ENCODE results near the gene DDX39B. TPM values are rescaled to one million over a fixed set of nuclear protein-coding genes. Genes with fewer than 3 reads are reported as not detected.

The DDX39B gene
- total RNA-seq, 1 donor from 2014 or later, result 134 TPM

GRCh38 chr6:31560697-31561058, 18.9 kb upstream of the DDX39B start:
- Histone ChIP-seq H3K4me1 (peaks cover 4 to 6% of the 10 kb centered on the region in 2 donors), H3K27ac (peak overlapping the region; percentile 54 to 66), H3K4me3 (no peak overlapping the region), H3K27me3 (no peaks in the 10 kb centered on the region), H3K9me3 (no peaks in the 10 kb centered on the region), H3K36me3 (peaks cover 17 to 33% of the 10 kb centered on the region in 2 donors)
- intact Hi-C loops (cut with DNase I), result no loop called here
- TF ChIP-seq CTCF (IDR thresholded peaks at IDR 0.05), result no peak
- no peak for DNase-seq (ENCODE audit: low spot score in 2 of 2)

GRCh38 chr6:31559958-31560696, 18.3 kb upstream of the DDX39B start:
- H3K9me3 ChIP-seq, result no peaks in the 10 kb centered on the region
- no peak for TF ChIP-seq CTCF (IDR thresholded peaks at IDR 0.05)
- peaks cover 4 to 6% of the 10 kb centered on the region in 2 donors for H3K4me1 ChIP-seq
- no peaks in the 10 kb centered on the region for H3K27me3 ChIP-seq
- H3K27ac ChIP-seq, result peak overlapping the region; percentile 54 to 66
- intact Hi-C loops (cut with DNase I), result no loop called here
- H3K36me3 ChIP-seq, result peaks cover 17 to 33% of the 10 kb centered on the region in 2 donors
- peak in 1 of 2 donors; percentile 78 for DNase-seq (ENCODE audit: low spot score in 2 of 2)
- no peak overlapping the region for H3K4me3 ChIP-seq

GRCh38 chr6:31559606-31559957, 17.8 kb upstream of the DDX39B start:
- Histone ChIP-seq H3K27ac (peak overlapping the region; percentile 54 to 66), H3K4me1 (peaks cover 4 to 6% of the 10 kb centered on the region in 2 donors), H3K4me3 (no peak overlapping the region), H3K36me3 (peaks cover 17 to 33% of the 10 kb centered on the region in 2 donors), H3K27me3 (no peaks in the 10 kb centered on the region), H3K9me3 (no peaks in the 10 kb centered on the region)
- DNase-seq (ENCODE audit: low spot score in 2 of 2), result no peak
- no peak for TF ChIP-seq CTCF (IDR thresholded peaks at IDR 0.05)
- intact Hi-C loops (cut with DNase I), result no loop called here

GRCh38 chr6:31558631-31559500, 17.1 kb upstream of the DDX39B start:
- Histone ChIP-seq H3K27me3 (no peaks in the 10 kb centered on the region), H3K9me3 (no peaks in the 10 kb centered on the region), H3K4me3 (no peak overlapping the region), H3K36me3 (peaks cover 17 to 33% of the 10 kb centered on the region in 2 donors), H3K4me1 (peaks cover 4 to 6% of the 10 kb centered on the region in 2 donors), H3K27ac (peak overlapping the region in 1 of 2 donors; percentile 54)
- intact Hi-C loops (cut with DNase I), result no loop called here
- TF ChIP-seq CTCF (IDR thresholded peaks at IDR 0.05), result no peak
- no peak for DNase-seq (ENCODE audit: low spot score in 2 of 2)

- H3K4me1 ChIP-seq, result peaks cover 4 to 6% of the 10 kb centered on the region in 2 donors
- TF ChIP-seq CTCF (IDR thresholded peaks at IDR 0.05), result no peak
- H3K9me3 ChIP-seq, result no peaks in the 10 kb centered on the region
- H3K4me3 ChIP-seq, result no peak overlapping the region
- no peak overlapping the region for H3K27ac ChIP-seq
- no peak for DNase-seq (ENCODE audit: low spot score in 2 of 2)
- H3K27me3 ChIP-seq, result no peaks in the 10 kb centered on the region
- intact Hi-C loops (cut with DNase I), result no loop called here
- H3K36me3 ChIP-seq, result peaks cover 17 to 33% of the 10 kb centered on the region in 2 donors
Observed at GRCh38 chr6:31558318-31558625, 16.5 kb upstream of the DDX39B start.
